Activated CD8-positive, alpha-beta T cell treated with anti-CD3 and anti-CD28 coated beads for 36 hours (primary cell): ENCODE data around the gene UBL7. TPM values are rescaled to one million over a fixed set of nuclear protein-coding genes. Genes with fewer than 3 reads are reported as not detected.
A peak's percentile ranks its signal among the peaks of the same experiment; 100 is the strongest.

Source experiments
- ATAC-seq: fragments of 200-7000 bp; cut with Tn5 transposase; one replicate; pipeline ENCODE4 v1.10.0; 2021; ENCODE audit warnings: mild to moderate bottlenecking, moderate library complexity
- CTCF ChIA-PET: fragments of 350-600 bp; sonication (Branson Sonifier 250); formaldehyde crosslinking; loops from one replicate; lab custom pipeline; 2021; ENCODE audit warnings: antibody characterized with exemption; lab: Charles Lee
- POLR2A ChIA-PET: fragments of 350-600 bp; sonication (Branson Sonifier 250); formaldehyde crosslinking; loops from one replicate; lab custom pipeline; 2021; ENCODE audit warnings: antibody characterized with exemption; lab: Charles Lee
- DNase-seq: peaks from one replicate; pipeline ENCODE4 v3.0.0-alpha.2; 2020
- H3K27ac Mint-ChIP-seq: one replicate; pipeline ENCODE4 v1.8.0; 2021; ENCODE audit warnings: mild to moderate bottlenecking, mixed read lengths
- H3K27me3 Mint-ChIP-seq: one replicate; pipeline ENCODE4 v1.8.0; 2021; ENCODE audit warnings: mixed read lengths
- H3K36me3 Mint-ChIP-seq: one replicate; pipeline ENCODE4 v1.8.0; 2021; ENCODE audit warnings: low read depth, mixed read lengths
- H3K4me1 Mint-ChIP-seq: one replicate; pipeline ENCODE4 v1.8.0; 2021; ENCODE audit warnings: low read depth, mixed read lengths
- H3K4me3 Mint-ChIP-seq: one replicate; pipeline ENCODE4 v1.8.0; 2021; ENCODE audit warnings: mild to moderate bottlenecking, moderate library complexity, mixed read lengths
- H3K9me3 Mint-ChIP-seq: one replicate; pipeline ENCODE4 v1.8.0; 2021; ENCODE audit warnings: mixed read lengths
- intact Hi-C: fragments of 100-400 bp; cut with micrococcal nuclease; formaldehyde crosslinking; loops from one replicate; pipeline ENCODE4 v1.10.0; 2022
- total RNA-seq, 2 experiments: library from RNA; stranded (reverse); gene quantifications; one replicate each; pipeline ENCODE4 v1.2.3, GENCODE V29; 2021
- TF ChIP-seq, protein P1 (sequence below): fragments of 200-600 bp; IDR thresholded peaks from one replicate; pipeline ENCODE4 v1.8.0; 2022; ENCODE audit warnings: antibody characterized with exemption, mild to moderate bottlenecking

Gene UBL7
- total RNA-seq, 2 experiments from 2014 or later, result 48.8 to 53.3 TPM

DNA sequence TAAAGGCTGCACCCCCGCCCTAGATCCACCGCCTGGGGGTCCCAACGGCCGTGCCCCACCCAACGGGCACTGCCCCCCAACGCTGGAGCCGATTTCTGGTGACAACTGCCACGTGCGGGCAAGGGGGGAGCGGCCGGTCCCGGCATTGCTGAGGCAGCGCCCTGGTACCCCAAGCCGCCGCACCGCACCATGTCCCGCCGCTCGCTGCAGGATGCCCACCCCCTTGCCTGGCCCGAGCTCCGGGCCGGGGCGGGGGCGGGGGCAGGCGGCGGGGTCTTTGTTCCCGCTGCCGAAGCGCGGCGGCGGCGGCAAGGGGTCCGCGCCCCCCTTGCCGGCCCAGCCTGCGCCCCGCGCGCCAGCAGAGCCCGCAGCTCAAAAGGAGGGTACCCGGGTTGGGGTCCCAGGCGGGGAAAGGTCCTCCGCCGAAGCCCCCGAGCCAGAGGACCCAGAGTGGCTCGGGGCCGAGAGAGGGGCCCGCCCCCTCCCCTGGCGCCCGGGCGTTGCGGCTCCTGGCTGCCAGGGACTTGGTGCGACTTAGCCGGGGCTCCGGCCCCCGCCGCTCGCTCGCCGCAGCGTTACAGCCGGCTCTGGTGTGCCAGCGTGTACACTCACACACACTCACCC, 27.9 kb downstream of the UBL7 start:
- DNase-seq, result peak; percentile 48
- POLR2A ChIA-PET, result interaction anchor here (1.0 to 7.3 kb wide), 4 partner anchors 31 to 180 kb away, joined by 3 to 56 read pairs (median 14); no protein-coding TSS in a partner anchor

GRCh38 chr15:74432271-74432967, 28.5 kb downstream of the UBL7 start:
- Mint-ChIP-seq H3K27me3 (no peaks in the 10 kb centered on the region), H3K4me1 (peaks cover 71% of the 10 kb centered on the region), H3K9me3 (no peaks in the 10 kb centered on the region), H3K36me3 (peaks cover 44% of the 10 kb centered on the region), H3K4me3 (peak overlapping the region; percentile 93), H3K27ac (peak overlapping the region; percentile 81)
- DNase-seq, result no peak
- no peak for ATAC-seq
- POLR2A ChIA-PET, result interaction anchor here (1.1 to 7.3 kb wide), 3 partner anchors 30 to 58 kb away, joined by 4 to 56 read pairs (median 14); no protein-coding TSS in a partner anchor
- CTCF ChIA-PET, result interaction anchor here (0.6 to 38.4 kb wide), 7 partner anchors 9 to 304 kb away, joined by 3 to 840 read pairs (median 3); no protein-coding TSS in a partner anchor
- intact Hi-C loops, result no loop called here
- TF ChIP-seq, protein P1, sequence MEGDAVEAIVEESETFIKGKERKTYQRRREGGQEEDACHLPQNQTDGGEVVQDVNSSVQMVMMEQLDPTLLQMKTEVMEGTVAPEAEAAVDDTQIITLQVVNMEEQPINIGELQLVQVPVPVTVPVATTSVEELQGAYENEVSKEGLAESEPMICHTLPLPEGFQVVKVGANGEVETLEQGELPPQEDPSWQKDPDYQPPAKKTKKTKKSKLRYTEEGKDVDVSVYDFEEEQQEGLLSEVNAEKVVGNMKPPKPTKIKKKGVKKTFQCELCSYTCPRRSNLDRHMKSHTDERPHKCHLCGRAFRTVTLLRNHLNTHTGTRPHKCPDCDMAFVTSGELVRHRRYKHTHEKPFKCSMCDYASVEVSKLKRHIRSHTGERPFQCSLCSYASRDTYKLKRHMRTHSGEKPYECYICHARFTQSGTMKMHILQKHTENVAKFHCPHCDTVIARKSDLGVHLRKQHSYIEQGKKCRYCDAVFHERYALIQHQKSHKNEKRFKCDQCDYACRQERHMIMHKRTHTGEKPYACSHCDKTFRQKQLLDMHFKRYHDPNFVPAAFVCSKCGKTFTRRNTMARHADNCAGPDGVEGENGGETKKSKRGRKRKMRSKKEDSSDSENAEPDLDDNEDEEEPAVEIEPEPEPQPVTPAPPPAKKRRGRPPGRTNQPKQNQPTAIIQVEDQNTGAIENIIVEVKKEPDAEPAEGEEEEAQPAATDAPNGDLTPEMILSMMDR, result no peak

More for the DNA sequence above, 27.9 kb downstream of the UBL7 start:
- peak overlapping the region; percentile 81 for H3K27ac Mint-ChIP-seq
- no peaks in the 10 kb centered on the region for H3K9me3 Mint-ChIP-seq
- TF ChIP-seq, protein P1, result no peak
- H3K4me1 Mint-ChIP-seq, result peaks cover 64% of the 10 kb centered on the region
- ATAC-seq, result no peak
- peaks cover 38% of the 10 kb centered on the region for H3K36me3 Mint-ChIP-seq
- H3K4me3 Mint-ChIP-seq, result peak overlapping the region; percentile 93
- H3K27me3 Mint-ChIP-seq, result no peaks in the 10 kb centered on the region
- CTCF ChIA-PET, result interaction anchor here (38.4 kb wide), 1 partner anchor 54 kb away, joined by 840 read pairs; no protein-coding TSS in a partner anchor
- intact Hi-C loops, result no loop called here

GRCh38 chr15:74431645-74432044, 29.3 kb downstream of the UBL7 start:
- ChIA-PET CTCF (interaction anchor here (0.7 to 38.4 kb wide), 7 partner anchors 10 to 303 kb away, joined by 3 to 840 read pairs (median 3); no protein-coding TSS in a partner anchor), POLR2A (interaction anchor here (1.1 to 7.3 kb wide), 5 partner anchors 29 to 57 kb away, joined by 3 to 56 read pairs (median 5); no protein-coding TSS in a partner anchor)
- intact Hi-C loops, result no loop called here
- TF ChIP-seq, protein P1, result no peak
- Mint-ChIP-seq H3K4me1 (peaks cover 77% of the 10 kb centered on the region), H3K36me3 (peaks cover 50% of the 10 kb centered on the region), H3K9me3 (no peaks in the 10 kb centered on the region), H3K27me3 (no peaks in the 10 kb centered on the region), H3K27ac (peak overlapping the region; percentile 81), H3K4me3 (peak overlapping the region; percentile 93)
- ATAC-seq (no peak), DNase-seq (peak; percentile 58)

- intact Hi-C loops, result no loop called here
- H3K4me3 Mint-ChIP-seq, result peak overlapping the region; percentile 93
- H3K36me3 Mint-ChIP-seq, result peaks cover 54% of the 10 kb centered on the region
- H3K9me3 Mint-ChIP-seq, result no peaks in the 10 kb centered on the region
- H3K27me3 Mint-ChIP-seq, result no peaks in the 10 kb centered on the region
- H3K27ac Mint-ChIP-seq, result peak overlapping the region; percentile 81
- DNase-seq (no peak), ATAC-seq (no peak)
- H3K4me1 Mint-ChIP-seq, result peaks cover 77% of the 10 kb centered on the region
- CTCF ChIA-PET, result interaction anchor here (1.0 to 38.4 kb wide), 5 partner anchors 7 to 52 kb away, joined by 3 to 840 read pairs (median 4); no protein-coding TSS in a partner anchor
- TF ChIP-seq, protein P1, result no peak
- POLR2A ChIA-PET, result interaction anchor here (1.1 to 7.3 kb wide), 5 partner anchors 29 to 56 kb away, joined by 3 to 56 read pairs (median 5); no protein-coding TSS in a partner anchor
These were observed 29.8 kb downstream of the UBL7 start for GRCh38 chr15:74431116-74431515.
